GM12891 (cell line): ENCODE data around the gene MEF2C.

Source experiments
- PAX5 ChIP-seq: IDR thresholded peaks from 2 replicates; pipeline ENCODE4 v1.6.1; 2011; ENCODE audit warnings: low read length, moderate library complexity, mild to moderate bottlenecking; ENCODE audit not compliant: insufficient read depth, severe bottlenecking
- POLR2A ChIP-seq: IDR thresholded peaks from 2 replicates; pipeline ENCODE4 v1.6.1; 2011; ENCODE audit warnings: low read depth, low read length, control low read depth
- POLR2AphosphoS5 ChIP-seq: IDR thresholded peaks from 2 replicates; pipeline ENCODE4 v1.6.1; 2011; ENCODE audit warnings: low read depth, low read length, control low read depth
- SPI1 ChIP-seq: IDR thresholded peaks from 2 replicates; pipeline ENCODE4 v1.6.1; 2011; ENCODE audit warnings: low read depth, low read length, control low read depth
- TAF1 ChIP-seq: IDR thresholded peaks from 2 replicates; pipeline ENCODE4 v1.6.1; 2011; ENCODE audit warnings: low read depth, low read length, control low read depth

GRCh38 chr5:88858392-88858791 lies 24.6 kb downstream of the MEF2C start:
- TF ChIP-seq POLR2A (peak; percentile 68), TAF1 (no peak), POLR2AphosphoS5 (peak; percentile 67; the same call in 1 of the 2 replicates), PAX5 (no peak), SPI1 (no peak)
